DMS53 (cell line): ENCODE measurements around the gene NKAPD1.
"Not testable (repeated sequence)": the region's sequence is repeated elsewhere in the genome, so short reads cannot be mapped to it uniquely, and the experiment has no call there.

ENCODE experiments used
- DNase-seq: peaks from one replicate; lab custom pipeline; 2025; lab: John Stamatoyannopoulos, UW

The NKAPD1 gene, protein sequence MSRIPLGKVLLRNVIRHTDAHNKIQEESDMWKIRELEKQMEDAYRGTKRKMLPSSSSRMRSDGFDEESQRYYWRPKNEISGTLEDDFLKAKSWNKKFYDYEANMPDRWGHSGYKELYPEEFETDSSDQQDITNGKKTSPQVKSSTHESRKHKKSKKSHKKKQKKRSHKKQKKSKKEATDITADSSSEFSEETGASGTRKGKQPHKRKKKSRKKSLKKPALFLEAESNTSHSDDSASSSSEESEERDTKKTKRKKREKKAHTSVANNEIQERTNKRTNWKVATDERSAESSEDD

DNA sequence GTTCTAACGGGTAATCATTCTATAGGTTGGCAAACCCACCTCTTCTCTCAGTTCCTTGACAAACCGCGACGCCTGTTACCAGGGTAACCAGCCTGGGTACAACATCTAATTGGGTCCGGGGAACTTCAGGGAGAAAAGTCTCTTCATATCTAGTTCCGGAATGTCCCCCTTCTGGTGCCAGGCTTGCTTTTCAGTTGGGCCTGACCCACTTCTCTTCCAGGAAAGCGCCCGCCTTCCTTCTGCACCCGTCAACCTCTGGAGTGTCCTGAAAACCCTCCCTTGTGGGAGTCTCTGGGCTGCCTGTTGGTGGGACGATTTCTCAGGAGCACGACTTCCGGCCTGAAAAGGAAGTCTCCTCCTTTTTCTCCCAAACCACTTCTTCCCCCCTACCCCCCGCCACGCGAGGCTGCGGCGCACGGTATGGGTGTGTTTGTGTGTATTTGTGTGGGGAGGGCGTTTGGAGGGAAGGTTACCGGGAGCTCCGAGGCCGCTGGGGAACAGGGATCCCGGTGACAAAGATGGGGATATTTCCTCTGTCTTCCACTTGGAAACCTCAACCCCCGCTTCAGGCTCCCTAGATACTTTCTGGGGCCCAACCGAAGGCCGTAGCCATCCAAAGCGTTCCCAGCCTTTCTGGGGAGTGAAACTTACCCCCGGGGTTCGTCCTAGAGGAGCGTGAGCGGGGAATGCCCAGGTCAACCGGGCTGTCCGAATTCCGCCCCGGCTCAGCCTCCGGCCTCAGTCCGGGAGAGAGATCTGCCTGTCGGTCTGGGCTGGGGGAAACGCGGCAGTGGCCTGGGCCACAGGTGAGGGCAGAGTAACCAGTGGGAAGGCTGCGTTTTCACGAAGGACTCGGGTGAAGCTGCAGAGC, at the start of gene NKAPD1, which contains the start of gene PIH1D2:
NKAPD1 (plus strand) TSS at position 359 of the 871 bp plus-strand sequence. CDS start 1,276 bp downstream, outside the sequence.
PIH1D2 (minus strand) TSS at position 77 of the 871 bp plus-strand sequence. CDS start 843 bp downstream, outside the sequence.
- DNase-seq, result peak; percentile 93

DNA sequence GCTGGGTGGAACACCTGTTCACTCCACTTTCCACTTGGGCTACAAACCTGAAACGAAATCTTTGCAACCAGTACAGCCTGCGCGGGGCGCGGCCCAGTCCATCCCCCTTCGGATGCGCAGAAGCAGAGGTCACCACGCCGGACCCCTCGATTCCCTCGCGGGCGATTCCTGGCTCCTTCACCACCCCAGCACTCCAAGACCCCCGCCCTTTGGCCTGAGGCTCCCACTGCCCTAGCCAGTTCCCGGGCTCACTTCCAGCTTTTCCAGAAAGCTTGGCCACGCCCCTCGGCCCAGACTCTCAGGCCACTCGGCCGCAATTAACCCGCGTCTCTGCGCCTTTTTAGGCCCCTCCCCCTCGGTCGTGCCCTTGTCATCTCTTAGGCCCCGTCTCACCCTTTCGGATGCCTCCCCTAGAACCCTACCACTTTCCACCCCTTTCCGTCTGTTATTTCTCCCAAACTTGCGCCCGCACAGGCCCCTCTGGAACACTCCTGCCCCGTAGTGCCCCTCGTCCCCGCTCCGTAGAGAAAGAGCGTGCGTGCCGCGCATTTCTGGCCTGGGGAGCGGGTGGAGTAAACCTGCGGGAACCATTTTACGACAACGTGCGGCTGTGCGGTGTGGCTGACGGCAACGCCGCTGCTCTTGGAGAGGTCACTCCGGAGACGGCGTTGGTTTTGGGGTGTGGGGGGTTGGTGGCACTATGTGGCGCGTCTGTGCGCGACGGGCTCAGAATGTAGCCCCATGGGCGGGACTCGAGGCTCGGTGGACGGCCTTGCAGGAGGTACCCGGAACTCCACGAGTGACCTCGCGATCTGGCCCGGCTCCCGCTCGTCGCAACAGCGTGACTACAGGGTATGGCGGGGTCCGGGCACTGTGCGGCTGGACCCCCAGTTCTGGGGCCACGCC, 49.1 kb upstream of the NKAPD1 start, which contains the start of gene DLAT:
DLAT (plus strand) TSS at position 636 of the 906 bp plus-strand sequence; CDS start at position 701, 65 bp downstream.
- peak; percentile 94 for DNase-seq

DNA sequence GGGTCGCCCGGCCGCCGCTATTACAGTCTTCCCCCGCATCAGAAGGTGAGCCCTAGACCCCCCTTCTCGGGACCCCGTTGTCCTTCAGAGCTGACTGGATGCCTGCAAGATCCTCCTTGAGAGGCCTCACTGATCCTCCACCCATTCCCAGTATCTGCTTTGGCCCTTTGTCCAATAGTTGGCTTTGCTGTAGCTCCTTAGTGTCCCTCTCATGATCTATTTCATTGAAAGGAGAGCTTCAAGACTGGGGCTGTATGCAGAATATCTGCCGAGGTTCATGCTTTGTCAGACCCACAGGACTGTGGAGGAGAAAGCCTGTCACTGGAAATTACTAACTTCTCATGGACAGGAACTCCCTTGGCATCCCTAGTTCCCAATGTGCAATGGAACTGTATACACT, 48.4 kb upstream of the NKAPD1 start:
- DNase-seq, result peak; percentile 59

DNA sequence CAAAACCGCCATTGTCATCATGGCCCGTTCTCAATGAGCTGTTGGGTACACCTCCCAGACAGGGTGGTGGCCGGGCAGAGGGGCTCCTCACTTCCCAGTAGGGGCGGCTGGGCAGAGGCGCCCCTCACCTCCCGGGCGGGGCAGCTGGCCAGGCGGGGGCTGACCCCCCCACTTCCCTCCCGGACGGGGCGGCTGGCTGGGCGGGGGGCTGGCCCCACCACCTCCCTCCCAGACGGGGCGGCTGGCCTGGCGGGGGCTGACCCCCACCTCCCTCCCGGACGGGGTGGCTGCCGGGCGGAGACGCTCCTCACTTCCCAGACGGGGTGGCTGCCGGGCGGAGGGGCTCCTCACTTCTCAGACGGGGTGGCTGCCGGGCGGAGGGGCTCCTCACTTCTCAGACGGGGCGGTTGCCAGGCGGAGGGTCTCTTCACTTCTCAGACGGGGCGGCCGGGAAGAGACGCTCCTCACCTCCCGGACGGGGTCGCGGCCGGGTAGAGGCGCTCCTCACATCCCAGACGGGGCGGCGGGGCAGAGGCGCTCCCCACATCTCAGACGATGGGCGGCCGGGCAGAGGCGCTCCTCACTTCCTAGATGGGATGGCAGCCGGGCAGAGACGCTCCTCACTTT, 47.2 kb upstream of the NKAPD1 start:
- DNase-seq, result not testable (repeated sequence)

DNA sequence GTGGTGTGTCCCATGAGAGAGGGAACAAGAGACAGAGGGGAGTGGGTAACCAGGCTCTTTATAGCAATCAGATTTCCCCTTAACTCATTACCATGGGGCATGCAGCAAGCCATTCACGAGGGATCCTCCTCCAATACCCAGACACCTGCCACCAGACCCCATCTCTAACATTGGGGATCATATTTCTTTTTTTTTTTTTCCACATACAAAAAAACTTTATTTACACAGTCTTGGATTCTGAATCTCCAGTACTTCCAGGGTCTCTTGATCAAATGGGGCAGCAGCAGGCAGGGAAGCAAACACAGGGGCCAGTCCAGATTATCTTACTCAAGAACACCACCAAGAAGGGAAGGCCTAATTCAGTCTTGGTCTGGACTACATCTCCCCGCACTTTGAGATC, 44.6 kb upstream of the NKAPD1 start:
- no peak for DNase-seq

DNA sequence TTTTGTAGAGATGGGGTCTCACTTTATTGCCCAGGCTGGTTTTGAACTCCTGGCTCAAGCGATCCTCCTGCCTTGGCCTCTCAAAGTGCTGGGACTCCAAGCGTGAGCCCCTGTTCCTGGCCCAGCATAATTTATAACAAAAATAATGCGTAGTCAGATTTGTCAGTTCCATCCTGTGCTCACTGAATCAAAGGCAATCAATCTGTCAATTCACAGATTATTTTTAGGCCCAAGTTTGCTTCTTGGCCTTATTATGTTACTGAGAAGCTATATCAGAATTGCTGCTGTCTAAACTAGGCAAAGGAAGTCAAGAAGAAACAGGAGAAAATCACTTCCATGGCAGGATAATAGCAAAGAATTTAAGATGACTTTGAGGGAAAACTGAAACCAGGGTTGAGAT, 40.2 kb upstream of the NKAPD1 start:
- DNase-seq, result no peak

DNA sequence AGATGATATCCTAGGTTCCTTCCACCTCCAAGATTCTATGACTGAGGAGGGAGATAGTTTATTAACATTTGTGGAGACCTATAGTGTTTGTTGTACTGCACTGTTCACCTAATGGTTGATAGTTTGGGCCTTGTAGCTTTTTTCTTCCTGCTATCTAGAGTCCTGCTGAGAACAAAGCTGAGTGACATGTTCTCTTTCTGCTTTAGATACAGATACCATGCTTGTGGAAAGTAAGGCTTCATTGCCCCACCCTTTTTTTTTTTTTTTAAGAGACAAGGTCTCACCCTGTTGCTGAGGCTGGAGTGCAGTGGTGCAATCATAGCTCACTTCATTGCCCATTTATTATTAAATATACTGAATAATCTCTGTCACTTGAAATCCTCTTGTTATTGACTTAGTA, 36.6 kb upstream of the NKAPD1 start:
- no peak for DNase-seq

DNA sequence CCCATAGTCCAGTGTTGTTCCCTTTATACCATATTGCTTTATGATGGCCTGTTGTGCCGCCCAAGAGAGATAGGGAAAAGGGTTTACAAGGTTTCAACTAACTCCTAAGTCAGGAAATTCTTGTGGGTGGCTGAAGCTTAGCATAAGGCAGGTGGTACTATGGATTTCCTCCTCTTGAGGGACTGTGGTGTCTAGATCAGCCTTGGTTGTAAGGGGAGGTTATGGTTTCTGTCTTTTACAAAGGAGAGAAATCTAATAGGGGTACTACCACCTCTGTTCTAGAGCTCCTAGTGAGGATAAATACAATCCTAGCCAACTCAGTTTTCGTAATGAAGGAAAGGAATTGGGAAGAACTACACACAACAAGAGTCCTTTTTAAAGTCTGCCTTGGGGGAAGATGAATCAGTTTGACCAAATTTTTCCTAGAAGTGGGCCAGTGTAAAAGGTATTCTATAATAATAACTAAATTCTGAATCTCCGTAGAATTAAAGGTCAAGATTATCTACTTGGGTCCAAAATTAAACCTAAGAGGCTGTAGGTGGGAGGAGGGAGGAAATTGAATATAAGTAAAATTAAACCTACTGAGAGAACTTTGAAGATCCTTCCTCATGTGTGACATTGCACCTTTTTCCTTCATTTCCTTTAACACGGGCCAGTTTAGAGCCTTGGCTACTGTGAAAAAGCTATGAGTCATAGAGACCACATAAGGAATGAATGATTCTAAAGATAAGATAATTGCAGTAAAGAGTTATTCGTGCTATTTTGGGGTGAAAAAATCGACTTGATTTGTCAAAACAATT, 31.7 kb upstream of the NKAPD1 start:
- DNase-seq, result no peak

DNA sequence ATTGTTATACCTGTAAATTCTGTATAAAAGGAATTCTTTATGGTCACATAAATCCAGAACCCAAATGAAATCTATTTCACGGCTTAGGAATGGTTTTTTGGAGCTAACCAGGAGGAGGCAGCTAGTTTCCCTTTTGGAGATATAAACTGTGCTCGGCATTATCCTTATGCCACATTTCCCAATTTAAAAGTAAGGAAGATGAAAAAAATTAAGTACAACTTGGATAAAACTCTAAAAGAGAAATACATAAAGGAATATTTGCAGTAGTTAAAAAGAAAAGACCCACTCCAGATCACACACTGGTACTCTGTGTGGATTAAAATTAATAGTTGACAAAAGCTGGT, 31.2 kb upstream of the NKAPD1 start:
- no peak for DNase-seq

DNA sequence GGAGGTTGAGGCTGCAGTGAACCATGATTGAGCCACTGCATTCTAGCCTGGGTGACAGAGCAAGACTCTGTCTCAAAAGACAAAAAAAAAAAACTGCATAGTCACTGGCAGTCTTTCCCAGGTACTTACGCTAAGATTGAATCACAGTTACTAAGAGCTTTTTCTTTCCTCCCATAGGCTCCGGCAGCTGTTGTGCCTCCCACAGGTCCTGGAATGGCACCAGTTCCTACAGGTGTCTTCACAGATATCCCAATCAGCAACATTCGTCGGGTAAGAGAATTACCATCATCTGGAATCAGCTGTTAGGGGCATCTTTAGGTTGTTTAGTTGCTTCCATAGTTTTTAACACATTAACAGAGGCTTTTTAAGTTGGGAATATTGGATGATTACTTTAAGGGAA, 29.1 kb upstream of the NKAPD1 start:
- no peak for DNase-seq

DNA sequence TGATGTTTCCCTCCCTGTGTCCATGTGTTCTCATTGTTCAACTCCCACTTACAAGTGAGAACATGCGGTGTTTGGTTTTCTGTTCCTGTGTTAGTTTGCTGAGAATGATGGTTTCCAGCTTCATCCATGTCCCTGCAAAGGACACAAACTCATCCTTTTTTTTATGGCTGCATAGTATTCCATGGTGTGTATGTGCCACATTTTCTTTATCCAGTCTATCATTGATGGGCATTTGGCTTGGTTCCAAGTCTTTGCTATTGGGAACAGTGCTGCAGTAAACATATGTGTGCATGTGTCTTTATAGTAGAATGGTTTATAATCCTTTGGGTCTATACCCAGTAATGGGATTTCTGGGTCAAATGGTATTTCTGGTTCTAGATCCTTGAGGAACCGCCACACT, 27.5 kb upstream of the NKAPD1 start:
- not testable (repeated sequence) for DNase-seq

DNA sequence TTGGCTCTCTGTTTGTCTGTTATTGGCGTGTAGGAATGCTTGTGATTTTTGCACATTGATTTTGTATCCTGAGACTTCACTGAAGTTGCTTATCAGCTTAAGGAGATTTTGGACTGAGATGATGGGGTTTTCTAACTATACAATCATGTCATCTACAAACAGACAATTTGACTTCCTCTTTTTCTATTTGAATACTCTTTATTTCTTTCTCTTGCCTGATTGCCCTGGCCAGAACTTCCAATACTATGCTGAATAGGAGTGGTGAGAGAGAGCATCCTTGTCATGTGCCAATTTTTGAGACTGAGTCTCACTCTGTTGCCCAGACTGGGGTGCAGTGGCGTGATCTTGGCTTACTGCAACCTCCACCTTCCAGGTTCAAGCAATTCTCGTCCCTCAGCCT, 25.8 kb upstream of the NKAPD1 start:
- DNase-seq, result not testable (repeated sequence)

DNA sequence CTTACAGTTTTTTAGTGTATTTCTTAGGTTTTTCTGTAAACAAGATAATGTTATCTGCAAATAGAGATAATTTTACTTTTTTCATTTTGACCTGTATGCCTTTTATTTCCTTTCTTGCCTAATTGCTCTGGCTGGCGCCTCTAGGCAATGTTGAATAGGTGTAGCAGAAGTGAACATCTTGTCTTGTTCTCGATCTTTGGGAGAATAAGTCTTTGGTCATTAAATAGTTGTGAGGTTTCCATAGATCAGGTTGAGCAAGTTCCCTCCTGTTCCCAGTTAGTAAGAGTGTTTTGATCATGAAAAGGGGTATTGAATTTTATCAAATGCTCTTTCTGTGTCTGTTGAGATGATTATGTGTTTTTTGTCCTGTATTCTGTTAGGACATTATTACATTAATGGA, 24.3 kb upstream of the NKAPD1 start:
- no peak for DNase-seq

DNA sequence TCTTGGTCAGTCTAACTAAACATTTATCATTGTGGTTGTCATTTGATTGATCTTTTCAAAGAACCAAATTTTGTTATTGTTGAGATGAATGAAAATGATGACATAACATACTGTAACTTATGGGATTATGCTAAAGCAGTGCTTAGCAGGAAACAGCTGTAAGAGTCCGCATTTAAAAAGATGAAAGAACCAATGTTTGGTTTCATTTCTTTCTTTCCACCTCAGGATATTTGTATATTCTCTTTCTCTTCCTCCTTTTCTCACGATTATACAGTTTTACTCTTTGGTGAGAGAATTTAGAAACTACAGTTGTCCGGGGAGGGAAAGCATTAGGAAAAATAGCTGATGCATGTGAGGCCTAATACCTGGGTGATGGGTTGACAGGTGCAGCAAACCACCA, 23.4 kb upstream of the NKAPD1 start:
- DNase-seq, result no peak

DNA sequence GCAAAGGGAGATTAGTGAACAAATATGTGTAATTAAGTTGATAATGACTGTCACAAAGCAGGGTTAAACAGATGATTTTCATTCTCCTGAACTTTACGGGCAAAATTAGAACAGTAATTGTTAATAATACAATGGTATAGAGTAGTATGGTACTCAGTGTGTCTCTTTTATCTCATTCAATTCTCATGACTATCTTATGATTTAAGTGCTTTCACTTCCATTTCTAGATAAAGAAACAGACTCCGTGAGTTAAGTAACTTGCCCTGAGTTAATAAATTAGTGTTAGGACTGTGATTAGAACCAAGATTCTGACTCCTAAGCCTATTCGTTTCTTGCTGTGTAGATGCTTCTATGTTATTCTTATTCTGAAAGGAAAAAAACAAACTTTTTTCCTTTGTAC, 22.3 kb upstream of the NKAPD1 start:
- DNase-seq, result no peak

DNA sequence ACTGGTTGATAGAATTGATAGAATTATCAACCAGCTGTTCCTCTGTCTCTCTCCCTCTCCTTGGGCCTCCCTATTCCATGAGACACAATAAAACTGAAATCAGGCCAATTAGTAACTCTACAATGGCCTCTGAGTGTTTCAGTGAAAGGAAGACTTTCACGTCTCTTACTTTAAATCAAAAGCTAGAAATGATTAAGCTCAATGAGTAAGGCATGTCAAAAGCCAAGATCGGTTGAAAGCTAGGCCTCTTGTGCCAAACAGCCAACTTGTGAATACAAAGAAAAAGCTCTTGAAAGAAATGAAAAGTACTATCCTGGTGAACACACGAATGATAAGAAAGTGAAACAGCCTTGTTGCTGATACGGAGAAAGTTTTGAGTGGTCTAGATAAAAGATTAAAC, 16.9 kb upstream of the NKAPD1 start:
- no peak for DNase-seq

DNA sequence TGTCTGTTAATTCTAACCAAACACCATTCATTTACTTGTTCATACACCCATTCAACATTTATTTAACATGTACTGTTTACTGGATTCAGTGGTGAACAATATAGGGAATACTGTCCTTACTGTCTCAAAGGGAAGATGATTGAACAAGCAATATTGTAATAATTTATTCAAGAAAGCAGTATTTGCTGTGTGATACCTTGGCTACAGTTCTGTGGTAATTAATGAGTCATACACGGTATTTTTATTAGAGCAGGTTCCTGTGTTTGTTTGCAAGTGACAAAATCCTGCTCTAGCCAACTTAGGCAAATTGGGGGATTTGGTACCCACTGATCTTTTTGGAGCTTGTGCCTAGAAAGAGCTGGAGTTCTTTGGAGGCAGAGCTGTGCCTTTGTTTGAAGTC, 16.0 kb upstream of the NKAPD1 start:
- DNase-seq, result no peak

DNA sequence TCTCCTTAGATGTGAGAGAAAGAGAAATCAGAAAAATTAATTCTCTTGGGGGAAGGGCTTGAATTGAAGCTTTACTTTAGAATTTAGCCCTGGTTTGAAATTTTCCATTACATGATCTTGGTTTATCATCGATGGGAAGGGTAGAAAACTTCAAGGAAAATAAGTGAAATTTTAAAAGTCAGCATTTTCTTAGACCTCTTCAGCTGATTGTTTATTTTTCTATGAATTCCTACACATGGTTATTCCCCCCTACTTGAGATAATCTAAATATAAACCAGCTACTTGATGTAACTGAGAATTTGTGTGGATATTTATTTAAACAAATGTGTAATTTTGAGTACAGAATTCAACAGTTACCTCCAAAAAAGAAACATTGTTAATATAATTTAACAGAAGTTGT, 11.2 kb upstream of the NKAPD1 start:
- no peak for DNase-seq

DNA sequence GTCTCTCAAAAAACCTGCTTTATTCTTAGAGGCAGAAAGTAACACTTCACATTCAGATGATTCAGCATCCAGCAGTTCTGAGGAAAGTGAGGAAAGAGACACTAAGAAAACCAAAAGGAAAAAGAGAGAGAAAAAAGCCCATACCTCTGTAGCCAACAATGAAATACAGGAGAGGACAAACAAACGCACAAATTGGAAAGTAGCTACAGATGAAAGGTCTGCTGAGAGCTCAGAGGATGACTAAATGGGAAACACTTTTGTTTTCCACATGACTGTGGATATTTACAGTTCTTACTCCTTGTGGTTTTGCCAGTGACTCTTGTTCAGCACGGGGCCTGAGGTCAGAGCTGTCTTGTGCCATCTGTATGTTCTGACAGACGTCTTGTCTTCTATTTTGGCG, 8.6 kb downstream of the NKAPD1 start:
- no peak for DNase-seq

DNA sequence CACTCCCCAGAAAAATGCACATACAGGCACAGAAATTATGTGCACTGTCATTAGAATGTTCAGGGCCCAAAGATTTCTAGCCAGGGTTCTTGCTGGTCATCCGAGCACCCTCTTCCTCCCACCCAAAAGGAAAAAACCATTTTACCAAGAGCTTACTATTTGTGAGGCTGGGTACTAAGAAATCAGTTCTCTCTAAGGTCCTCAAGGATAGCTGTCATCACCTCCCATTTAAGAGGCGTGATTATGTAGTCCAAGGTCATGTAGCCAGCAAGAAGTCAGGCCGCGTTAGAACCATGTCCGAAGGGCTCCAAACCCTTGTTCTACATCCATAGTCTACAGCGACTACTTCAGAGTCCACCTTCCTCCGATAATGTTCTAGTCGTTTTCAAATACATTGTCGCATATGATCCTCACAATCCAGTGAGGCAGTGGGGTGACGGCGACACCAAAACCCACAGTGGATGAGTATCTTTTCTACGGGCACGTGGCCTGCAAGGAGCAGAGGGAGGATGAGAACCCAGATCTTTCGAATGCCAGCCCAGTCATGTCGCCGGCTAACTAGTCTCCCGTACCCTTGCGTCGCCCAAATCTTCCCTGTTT, 11.8 kb downstream of the NKAPD1 start:
- peak; percentile 65 for DNase-seq
